ENCODE measurements around the gene COL8A2.

- TF ChIP-seq CTCF (IDR thresholded peaks at IDR 0.05) (no peak), ZFX (IDR thresholded peaks at IDR 0.05; ENCODE audit: borderline replicate concordance) (no peak)
These were observed 8.5 kb upstream of the COL8A2 start for GRCh38 chr1:36133484-36133883.
